GM12874 (cell line): ENCODE measurements around the gene EMILIN1.

Experiments
- CTCF ChIP-seq: IDR thresholded peaks from 2 replicates; pipeline ENCODE4 v1.5.1; 2011; ENCODE audit warnings: low read depth, mild to moderate bottlenecking, control low read depth, low read length, moderate library complexity; ENCODE audit not compliant: insufficient read depth

The EMILIN1 gene

GRCh38 chr2:27135478-27135955 is 57.1 kb downstream of the EMILIN1 start:
- no peak for TF ChIP-seq CTCF
